GM13976 (cell line): ENCODE data around the gene NTNG2.

Experiments
- DNase-seq: peaks from one replicate; pipeline ENCODE4 v3.0.0; 2012; ENCODE audit warnings: low spot score
- in situ Hi-C: fragments of 300-500 bp; cut with MboI; formaldehyde crosslinking; loops from one replicate; pipeline ENCODE4 v1.12.0; 2022; ENCODE audit warnings: low sequenced_read_pairs, mixed read lengths, inconsistent platforms; ENCODE audit not compliant: unreplicated experiment
- TF ChIP-seq, protein P1 (sequence below): IDR thresholded peaks from 2 replicates; pipeline ENCODE4 v1.5.1; 2012; ENCODE audit warnings: borderline replicate concordance, mild to moderate bottlenecking; ENCODE audit not compliant: insufficient read depth; ENCODE audit errors: extremely low read depth, missing control alignments, control extremely low read depth

The NTNG2 gene

DNA sequence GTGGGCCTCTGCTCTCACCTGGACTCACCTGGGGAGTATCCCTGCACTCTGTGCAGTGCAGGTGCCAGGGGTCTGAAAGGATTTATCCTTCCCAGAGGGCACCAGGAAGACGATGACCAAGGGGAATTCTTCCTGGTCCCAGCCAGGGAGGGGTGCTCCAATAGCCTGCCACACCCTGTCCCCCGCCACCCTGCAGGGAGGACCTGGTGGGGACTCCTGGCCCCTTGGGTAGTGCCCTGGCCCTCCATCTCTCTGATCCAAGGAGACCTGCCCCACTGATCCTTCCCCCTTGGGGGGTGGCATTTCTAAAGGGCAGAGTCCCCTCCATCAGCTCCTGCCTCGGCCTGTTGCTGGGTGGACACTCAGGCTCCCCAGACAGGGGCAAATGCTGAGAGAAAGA is 70.7 kb downstream of the NTNG2 start:
- no peak for DNase-seq
- TF ChIP-seq, protein P1, sequence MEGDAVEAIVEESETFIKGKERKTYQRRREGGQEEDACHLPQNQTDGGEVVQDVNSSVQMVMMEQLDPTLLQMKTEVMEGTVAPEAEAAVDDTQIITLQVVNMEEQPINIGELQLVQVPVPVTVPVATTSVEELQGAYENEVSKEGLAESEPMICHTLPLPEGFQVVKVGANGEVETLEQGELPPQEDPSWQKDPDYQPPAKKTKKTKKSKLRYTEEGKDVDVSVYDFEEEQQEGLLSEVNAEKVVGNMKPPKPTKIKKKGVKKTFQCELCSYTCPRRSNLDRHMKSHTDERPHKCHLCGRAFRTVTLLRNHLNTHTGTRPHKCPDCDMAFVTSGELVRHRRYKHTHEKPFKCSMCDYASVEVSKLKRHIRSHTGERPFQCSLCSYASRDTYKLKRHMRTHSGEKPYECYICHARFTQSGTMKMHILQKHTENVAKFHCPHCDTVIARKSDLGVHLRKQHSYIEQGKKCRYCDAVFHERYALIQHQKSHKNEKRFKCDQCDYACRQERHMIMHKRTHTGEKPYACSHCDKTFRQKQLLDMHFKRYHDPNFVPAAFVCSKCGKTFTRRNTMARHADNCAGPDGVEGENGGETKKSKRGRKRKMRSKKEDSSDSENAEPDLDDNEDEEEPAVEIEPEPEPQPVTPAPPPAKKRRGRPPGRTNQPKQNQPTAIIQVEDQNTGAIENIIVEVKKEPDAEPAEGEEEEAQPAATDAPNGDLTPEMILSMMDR, result no peak
- in situ Hi-C loops, result no loop called here

- in situ Hi-C loops, result no loop called here
- TF ChIP-seq, protein P1, result no peak
- no peak for DNase-seq
These were observed 71.3 kb downstream of the NTNG2 start for GRCh38 chr9:132233138-132233537.

- TF ChIP-seq, protein P1, result no peak
- no peak for DNase-seq
- in situ Hi-C loops, result no loop called here
These were observed 72.7 kb downstream of the NTNG2 start for GRCh38 chr9:132234535-132234934.

GRCh38 chr9:132235125-132235524 is 73.3 kb downstream of the NTNG2 start:
- TF ChIP-seq, protein P1, result no peak
- no peak for DNase-seq
- in situ Hi-C loops, result no loop called here

DNA sequence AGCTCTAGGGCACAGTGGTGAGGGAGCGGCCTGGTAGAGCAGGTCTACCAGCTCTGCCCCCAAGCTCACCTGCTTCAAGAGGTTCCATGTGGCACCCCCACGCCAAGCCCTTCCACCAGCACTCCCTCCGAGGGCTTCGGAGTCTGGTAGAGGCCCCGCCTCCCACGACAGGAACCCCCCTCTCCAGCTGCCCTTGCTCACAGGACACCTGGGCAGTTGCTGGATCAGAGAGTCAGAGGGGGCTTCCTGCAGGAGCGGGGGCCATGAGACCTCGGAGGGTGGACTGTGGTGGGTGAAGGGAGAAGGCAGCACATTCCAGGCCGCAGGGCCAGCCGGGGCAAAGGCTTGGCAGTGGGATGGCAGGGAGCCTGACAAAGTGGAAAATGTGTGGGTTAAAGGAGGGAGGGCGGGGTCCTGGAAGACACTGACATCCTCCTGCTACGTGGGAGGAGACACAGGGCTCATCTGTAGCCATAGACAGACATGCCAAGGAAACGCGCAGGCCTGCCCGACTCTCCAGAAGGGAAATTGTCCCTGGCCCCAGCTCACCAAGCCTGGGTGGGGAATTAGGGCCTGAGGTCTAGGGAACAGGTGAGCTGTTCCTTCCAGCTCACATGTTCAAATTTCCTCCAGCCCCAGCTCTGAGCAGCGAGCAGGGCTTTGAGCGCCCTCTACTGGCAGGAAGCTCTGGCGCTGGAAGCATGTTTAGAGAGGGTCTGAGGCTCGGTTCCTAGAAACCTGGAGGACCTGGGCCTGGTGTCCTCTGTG is 74.2 kb downstream of the NTNG2 start:
- TF ChIP-seq, protein P1, result peak; percentile 94
- in situ Hi-C loops, result no loop called here
- peak; percentile 90 for DNase-seq

GRCh38 chr9:132236662-132237311 is 74.9 kb downstream of the NTNG2 start:
- in situ Hi-C loops, result no loop called here
- TF ChIP-seq, protein P1, result no peak
- DNase-seq, result no peak
